Heart left ventricle (tissue), 16 donors: ENCODE measurements around the gene MTCP1. TPM values are rescaled to one million over a fixed set of nuclear protein-coding genes. Genes with fewer than 3 reads are reported as not detected.
A peak's percentile ranks its signal among the peaks of the same experiment; 100 is the strongest.

Experiments used
- ATAC-seq, 4 donors: fragments of 200-7000 bp; cut with Tn5 transposase; one replicate each; pipeline ENCODE4 v1.9.1; 2020 to 2022; ENCODE audit warnings: moderate library complexity in 4 of 4, mild to moderate bottlenecking in 3 of 4, moderate number of reproducible peaks in 1 of 4
- DNase-seq, 5 donors: peaks; one replicate each; pipeline ENCODE4 v3.0.0-alpha.2; 2020
- H3K27ac ChIP-seq, 12 donors: fragments of 200-600 bp; sonication (generic) in 4 of 12; one replicate each; pipeline versions ENCODE4 v1.5.0 to v1.8.0; 2016 to 2022; ENCODE audit warnings: mild to moderate bottlenecking in 2 of 12
- H3K27me3 ChIP-seq, 9 donors: fragments of 200-600 bp; sonication (generic) in 2 of 9; one replicate each; pipeline versions ENCODE4 v1.5.1 to v1.8.0; 2016 to 2022; ENCODE audit warnings: mild to moderate bottlenecking in 3 of 9
- H3K36me3 ChIP-seq, 9 donors: fragments of 200-600 bp; sonication (generic) in 2 of 9; one replicate each; pipeline versions ENCODE4 v1.5.0 to v1.8.0; 2018 to 2022; ENCODE audit warnings: mild to moderate bottlenecking in 2 of 9
- H3K4me1 ChIP-seq, 12 donors: fragments of 200-600 bp; sonication (generic) in 4 of 12; one replicate each; pipeline versions ENCODE4 v1.5.0 to v1.8.0; 2016 to 2022; ENCODE audit warnings: mild to moderate bottlenecking in 3 of 12
- H3K4me3 ChIP-seq, 12 donors: fragments of 200-600 bp; sonication (generic) in 4 of 12; one replicate each; pipeline versions ENCODE4 v1.5.0 to v1.8.0; 2017 to 2022; ENCODE audit warnings: mild to moderate bottlenecking in 9 of 12, moderate library complexity in 4 of 12
- H3K9me3 ChIP-seq, 12 donors: fragments of 200-600 bp; sonication (generic) in 4 of 12; one replicate each; pipeline versions ENCODE4 v1.5.0 to v1.8.0; 2016 to 2022; ENCODE audit warnings: mild to moderate bottlenecking in 1 of 12
- CTCF ChIP-seq, 12 donors: fragments of 200-600 bp; sonication (generic) in 4 of 12; IDR thresholded peaks; one replicate each; pipeline versions ENCODE4 v1.5.0 to v1.8.0; 2018 to 2022; ENCODE audit warnings: antibody characterized with exemption in 12 of 12, mild to moderate bottlenecking in 5 of 12
- POLR2A ChIP-seq, 2 donors: fragments of 450-650 bp; IDR thresholded peaks; one replicate each; pipeline ENCODE4 v1.6.1; 2017; ENCODE audit warnings: antibody characterized with exemption in 2 of 2, mild to moderate bottlenecking in 2 of 2, moderate library complexity in 2 of 2
- WGBS, 4 donors: extraction: QIAGEN DNeasy Blood & Tissue Kit in 2 of 4; methylation state at CpG; one replicate each; pipeline versions ENCODE4 v1.1.5 to v1.1.7; 2013 to 2018; 5-methylcytosine and 5-hydroxymethylcytosine counted together
- intact Hi-C, 10 donors: fragments of 100-400 bp; cut with DNase I; formaldehyde crosslinking; loops; one replicate each; pipeline versions ENCODE4 v1.11.1 to v1.14.2; 2022
- polyA plus RNA-seq, 2 donors: library from polyadenylated mRNA; stranded (reverse); fragments of 200-250 nt; gene quantifications; one replicate each; pipeline ENCODE4 v1.2.3, GENCODE V29; 2013
- total RNA-seq, 9 donors: library from RNA; depleted of rRNA in 2 of 9; stranded (reverse); fragments of >200 nt in 2 of 9; fragmentation: NEBNext Ultra II Directional in 3 of 9; extraction: Animal tissue kit (Norgen Biotek cat#: 25700) in 3 of 9; gene quantifications; one replicate each; pipeline versions ENCODE4 v1.1.0 to v1.2.4, GENCODE V29; 2016 to 2023
- donor health status: ischemic (EF 13 %, LVEDD 7.1; RV severe dilation, severe dysfunction).
- donor health status: healthy with polysubstance abuse.
- donor health status: DM: no; HTN: yes; CAD: no.
- donor health status: DM: no; HTN: no; CAD: no.
- donor health status: ischemic (EF 25% LVEDD 6.9; RV normal size, moderate dysfunction).
- donor health status: ischemic (EF 25% LVEDD 5.7; RV mildly dilated, moderate dysfunction).
- donor health status: healthy.
- donor health status: DM: yes; HTN: yes; CAD: no.
- donor health status: ischemic (EF 35%, LVEDD 5.7; RV mildly dilated, moderate dysfunction).
- donor health status: nonischemic (EF 11% LVEDD 7.7; RV severe dilation, severe dysfunction).
- donor health status: DM: yes; HTN: yes; CAD: no.
- donor health status: PGD.
- donor health status: ischemic (EF 29% LVEDD 5.4; RV normal size, mild dysfunction).
- donor health status: nonischemic (EF 23%, LVEDD 6.1; RV moderate dilation, normal function).

The MTCP1 gene
- total and polyA plus RNA-seq, 11 donors = 0.24 to 185 (median 44.8) TPM

GRCh38 chrX:155086961-155087735 is 16.2 kb upstream of the MTCP1 start:
- no peak for ATAC-seq
- TF ChIP-seq CTCF (IDR thresholded peaks at IDR 0.05) (no peak), POLR2A (IDR thresholded peaks at IDR 0.05) (no peak)
- intact Hi-C loops = no loop called here
- H3K27ac ChIP-seq = no peak overlapping the region
- H3K4me3 ChIP-seq = no peak overlapping the region
- no peaks in the 10 kb centered on the region for H3K9me3 ChIP-seq
- peaks cover 0 to 63% (median 17%) of the 10 kb centered on the region in 9 donors for H3K36me3 ChIP-seq
- H3K27me3 ChIP-seq = no peaks in the 10 kb centered on the region
- 89 to 97% (median 94%) methylated on average over 26 of the region's 26 CpGs for whole genome bisulfite sequencing, 4 donors
- no peaks in the 10 kb centered on the region for H3K4me1 ChIP-seq
- peak in 1 of 5 donors; percentile 17 for DNase-seq

- Histone ChIP-seq H3K36me3 (peaks cover 0 to 60% (median 17%) of the 10 kb centered on the region in 9 donors), H3K27ac (no peak overlapping the region), H3K9me3 (no peaks in the 10 kb centered on the region), H3K27me3 (no peaks in the 10 kb centered on the region), H3K4me3 (no peak overlapping the region), H3K4me1 (no peaks in the 10 kb centered on the region)
- WGBS, 4 donors = 73 to 86% (median 82%) methylated on average over 24 of the region's 24 CpGs
- intact Hi-C loops = no loop called here
- DNase-seq (no peak), ATAC-seq (peak in 2 of 4 donors; percentile 36 to 50)
- TF ChIP-seq CTCF (IDR thresholded peaks at IDR 0.05) = peak; percentile 16 to 53 (median 39)
- no peak for TF ChIP-seq POLR2A (IDR thresholded peaks at IDR 0.05)
These were observed 15.4 kb upstream of the MTCP1 start for GRCh38 chrX:155086202-155086840.

GRCh38 chrX:155071694-155072280 is 851 bp upstream of the MTCP1 start:
- H3K27ac ChIP-seq = peak overlapping the region in 11 of 12 donors; percentile 60 to 91 (median 79)
- H3K4me1 ChIP-seq = peaks cover 0 to 28% (median 9%) of the 10 kb centered on the region in 12 donors
- intact Hi-C loops = no loop called here
- DNase-seq (peak in 1 of 5 donors; percentile 32), ATAC-seq (peak in 2 of 4 donors; percentile 3 to 29)
- TF ChIP-seq POLR2A (IDR thresholded peaks at IDR 0.05) (no peak), CTCF (IDR thresholded peaks at IDR 0.05) (no peak)
- peaks cover 0 to 32% (median 17%) of the 10 kb centered on the region in 9 donors for H3K36me3 ChIP-seq
- no peaks in the 10 kb centered on the region for H3K9me3 ChIP-seq
- 1 to 40% (median 18%) methylated on average over 14 to 25 of the region's 25 CpGs for WGBS, 4 donors
- H3K4me3 ChIP-seq = peak overlapping the region; percentile 51 to 90 (median 69)
- no peaks in the 10 kb centered on the region for H3K27me3 ChIP-seq

GRCh38 chrX:155070663-155070974 is 317 bp downstream of the MTCP1 start:
- H3K27ac ChIP-seq = peak overlapping the region; percentile 57 to 94 (median 87)
- H3K27me3 ChIP-seq = no peaks in the 10 kb centered on the region
- ATAC-seq (peak in 3 of 4 donors; percentile 15 to 23 (median 21)), DNase-seq (peak in 3 of 5 donors; percentile 14 to 40 (median 19))
- TF ChIP-seq CTCF (IDR thresholded peaks at IDR 0.05) (no peak), POLR2A (IDR thresholded peaks at IDR 0.05) (no peak)
- H3K4me1 ChIP-seq = peaks cover 0 to 28% (median 9%) of the 10 kb centered on the region in 12 donors
- peak overlapping the region; percentile 38 to 94 (median 71) for H3K4me3 ChIP-seq
- H3K36me3 ChIP-seq = peaks cover 0 to 22% (median 5%) of the 10 kb centered on the region in 9 donors
- H3K9me3 ChIP-seq = no peaks in the 10 kb centered on the region
- intact Hi-C loops = no loop called here
- 0 to 50% (median 15%) methylated on average over 16 of the region's 16 CpGs for WGBS, 4 donors
